ENCODE measurements around the gene SIGLEC10.

DNA sequence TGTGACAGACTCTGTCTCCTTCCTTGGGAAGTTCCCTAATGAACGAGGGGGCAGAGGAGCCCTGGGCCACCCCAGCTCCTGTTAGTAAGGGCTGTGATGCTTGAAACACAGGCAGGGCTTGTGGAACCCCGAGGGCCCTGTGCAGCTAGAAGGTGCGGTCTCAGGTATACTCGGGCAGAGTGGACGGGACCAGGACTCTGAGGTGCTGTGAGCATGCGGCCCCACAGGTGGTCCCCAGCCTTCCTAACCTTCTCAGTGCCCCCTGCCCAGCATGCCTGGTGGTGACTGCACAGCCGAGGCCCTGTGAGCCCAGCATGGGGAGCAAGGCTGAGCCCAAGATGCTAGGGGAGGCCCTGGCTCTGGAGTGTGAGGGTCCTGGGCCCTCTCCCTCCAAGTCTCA lies 44.8 kb upstream of the SIGLEC10 start:
- no peak for TF ChIP-seq YY1 (IDR thresholded peaks at IDR 0.05; ENCODE audit: insufficient read depth, insufficient read length)
- TF ChIP-seq ZNF274 (IDR thresholded peaks at IDR 0.05; ENCODE audit: low read depth, low read length): no peak
- no peak for TF ChIP-seq SUZ12 (IDR thresholded peaks at IDR 0.05; ENCODE audit: extremely low read depth, insufficient read depth, insufficient read length)

All from NT2/D1 (cell line).